K562 (cell line): ENCODE measurements around the gene RPP25. TPM values are rescaled to one million over a fixed set of nuclear protein-coding genes. Genes with fewer than 3 reads are reported as not detected.
A peak's percentile ranks its signal among the peaks of the same experiment; 100 is the strongest.

Source experiments
- ATAC-seq: fragments of 200-7000 bp; cut with Tn5 transposase; 3 replicates; pipeline ENCODE4 v1.9.1; 2020; ENCODE audit warnings: moderate library complexity
- BruUV-seq: library from RNA; stranded (reverse); fragments of 400-500 nt; replicated peaks from 2 replicates; lab custom pipeline; 2021; lab: Mats Ljungman, UMichigan
- CTCF ChIA-PET: fragments of 300-600 bp; formaldehyde crosslinking; extraction: SDS; loops from one replicate; lab custom pipeline; 2021; ENCODE audit warnings: low intra/inter-chr PET ratio; lab: Yijun Ruan, JAX
- POLR2A ChIA-PET: fragments of 300-600, 350-650 bp; sonication (Branson Sonifier 250); formaldehyde crosslinking; extraction: SDS; loops from one replicate; lab custom pipeline; 2021; ENCODE audit warnings: antibody characterized with exemption, inconsistent platforms; lab: Yijun Ruan, JAX
- DNase-seq, 4 experiments: peaks; one replicate each; pipeline versions ENCODE4 v3.0.0 to v3.0.0-alpha.2; 2011 to 2018; ENCODE audit warnings: low spot score in 3 of 4, mixed read lengths in 3 of 4; ENCODE audit errors: extremely low read depth in 1 of 4
- FAIRE-seq: peaks from 2 replicates; lab custom pipeline; 2011; peaks lifted over from hg19 to GRCh38; lab: Jason Lieb, UNC
- H2AFZ ChIP-seq: 2 replicates; pipeline ENCODE4 v1.6.0; 2011; ENCODE audit warnings: low read depth, low read length, control low read depth, inconsistent platforms
- H3K27ac ChIP-seq: fragments of 200-600 bp; 3 replicates; pipeline ENCODE4 v1.8.0; 2011; ENCODE audit warnings: low read depth, mild to moderate bottlenecking, control low read depth, inconsistent platforms, low read length, moderate library complexity, mixed read lengths; ENCODE audit errors: extremely low read depth
- H3K27me3 ChIP-seq, 2 experiments: fragments of 300-600 bp in 1 of 2; 2 replicates in 1 of 2; 3 replicates in 1 of 2; pipeline versions ENCODE4 v1.6.0 to v1.8.0; 2011; ENCODE audit warnings: inconsistent platforms in 2 of 2, low read length in 2 of 2, mild to moderate bottlenecking in 1 of 2, mixed read lengths in 1 of 2, moderate library complexity in 1 of 2; ENCODE audit not compliant: control insufficient read depth in 2 of 2, insufficient read depth in 2 of 2
- H3K36me3 ChIP-seq: fragments of 300-600 bp; 3 replicates; pipeline ENCODE4 v1.8.0; 2011; ENCODE audit warnings: mild to moderate bottlenecking, low read length, inconsistent platforms; ENCODE audit not compliant: control insufficient read depth, insufficient read depth
- H3K4me1 ChIP-seq, 2 experiments: fragments of 200-600 bp in 1 of 2; replicated peaks in 1 of 2; 2 replicates in 1 of 2; 3 replicates in 1 of 2; pipeline versions ENCODE4 v1.5.1 to v1.8.0; 2011; ENCODE audit warnings: inconsistent platforms in 2 of 2, low read length in 2 of 2, mild to moderate bottlenecking in 1 of 2, mixed read lengths in 1 of 2, moderate library complexity in 1 of 2; ENCODE audit not compliant: control insufficient read depth in 2 of 2, insufficient read depth in 2 of 2
- H3K4me2 ChIP-seq: 2 replicates; pipeline ENCODE4 v1.6.1; 2011; ENCODE audit warnings: low read length, control low read depth, inconsistent platforms, mixed read lengths; ENCODE audit not compliant: insufficient read depth
- H3K4me3 ChIP-seq: fragments of 200-600 bp; sonication (generic), shearing (Covaris generic); 2 replicates; pipeline ENCODE4 v1.5.1; 2016; ENCODE audit warnings: control low read depth, inconsistent platforms
- H3K79me2 ChIP-seq: fragments of 200-600 bp; 3 replicates; pipeline ENCODE4 v1.8.0; 2011; ENCODE audit warnings: low read length, inconsistent platforms; ENCODE audit not compliant: control insufficient read depth, insufficient read depth
- H3K9ac ChIP-seq, 2 experiments: 2 replicates each; pipeline versions ENCODE4 v1.6.0 to v1.6.1; 2011; ENCODE audit warnings: low read depth in 2 of 2, low read length in 2 of 2, control low read depth in 1 of 2, inconsistent platforms in 1 of 2, mild to moderate bottlenecking in 1 of 2, mixed read lengths in 1 of 2; ENCODE audit not compliant: insufficient read depth in 1 of 2
- H3K9me1 ChIP-seq: one replicate; pipeline ENCODE4 v1.6.0; 2011; ENCODE audit warnings: inconsistent platforms, mild to moderate bottlenecking, low read length, moderate library complexity; ENCODE audit not compliant: control insufficient read depth, insufficient read depth
- H3K9me3 ChIP-seq: replicated peaks from 2 replicates; pipeline ENCODE4 v1.5.1; 2011; ENCODE audit warnings: low read depth, low read length, inconsistent platforms; ENCODE audit not compliant: control insufficient read depth, insufficient read depth
- H4K20me1 ChIP-seq: replicated peaks from 2 replicates; pipeline ENCODE4 v1.6.1; 2011; ENCODE audit warnings: low read length, inconsistent platforms, mixed read lengths; ENCODE audit not compliant: control insufficient read depth, insufficient read depth
- CBX1 ChIP-seq: sonication (generic); IDR thresholded peaks from 2 replicates; pipeline ENCODE4 v1.6.1; 2016; ENCODE audit warnings: antibody characterized with exemption, low read depth, mild to moderate bottlenecking
- E2F3 ChIP-seq: fragments of 250-450 bp; sonication (Bioruptor Pico); IDR thresholded peaks from 2 replicates; pipeline ENCODE4 v1.4.0; 2020; ENCODE audit warnings: mild to moderate bottlenecking
- THRAP3 ChIP-seq: fragments of 450-650 bp; IDR thresholded peaks from 2 replicates; pipeline ENCODE4 v1.6.1; 2016; ENCODE audit warnings: mild to moderate bottlenecking, inconsistent platforms, borderline replicate concordance
- ZNF75A ChIP-seq: fragments of 450-650 bp; formaldehyde crosslinking; IDR thresholded peaks from 2 replicates; pipeline ENCODE4 v1.4.0; 2020; ENCODE audit warnings: mild to moderate bottlenecking
- WGBS: fragments of 100-300 bp; shearing (Covaris generic); methylation state at CpG from one replicate; pipeline ENCODE4 v1.1.6; 2016; ENCODE audit warnings: low coverage, mixed read lengths; ENCODE audit not compliant: insufficient coverage; ENCODE audit errors: missing lambda C conversion rate; 5-methylcytosine and 5-hydroxymethylcytosine counted together
- in situ Hi-C: fragments of 300-500 bp; cut with MboI; formaldehyde crosslinking; loops from 4 replicates; pipeline ENCODE4 v1.15.0; 2018; ENCODE audit warnings: inconsistent platforms, mixed read lengths
- intact Hi-C: fragments of 100-400 bp; cut with micrococcal nuclease; formaldehyde crosslinking; loops from 2 replicates; pipeline ENCODE4 v1.14.2; 2022
- polyA plus RNA-seq, 8 experiments: library from polyadenylated mRNA; depleted of rRNA in 4 of 8; stranded (reverse) in 5 of 8; unstranded in 3 of 8; fragments of >200 nt; fragmentation: Nextera tagmentation in 2 of 8; fragmentation: Illumina TruSeq in 1 of 8; extraction: Ambion mirVana in 2 of 8; extraction: Trizol in 1 of 8; gene quantifications; 2 replicates each; pipeline versions ENCODE4 v1.2.1 to v1.2.3, GENCODE V29; 2011 to 2014; ENCODE audit warnings: inconsistent platforms in 1 of 8, missing spikeins in 1 of 8
- total RNA-seq, 7 experiments: library from RNA; depleted of rRNA in 6 of 7; stranded (reverse); fragments of >200 nt in 6 of 7; fragmentation: Illumina TruSeq in 2 of 7; extraction: Trizol in 2 of 7; gene quantifications; 2 replicates each; pipeline versions ENCODE4 v1.2.1 to v1.2.3, GENCODE V29; 2011 to 2021; ENCODE audit warnings: low replicate concordance in 1 of 7
- TF ChIP-seq, protein P1 (sequence below): IDR thresholded peaks from 2 replicates; pipeline ENCODE4 v1.6.1; 2011; ENCODE audit warnings: borderline replicate concordance, low read depth, mild to moderate bottlenecking, moderate library complexity, low read length; ENCODE audit not compliant: insufficient read depth, poor library complexity, severe bottlenecking
- TF ChIP-seq, protein P2 (sequence below): fragments of 450-650 bp; IDR thresholded peaks from 2 replicates; pipeline ENCODE4 v1.6.1; 2018; ENCODE audit not compliant: partially characterized antibody

RPP25 gene
- total and polyA plus RNA-seq, 9 of the 15 experiments (the other 6 are each of a cell fraction or from before 2014, with no cell fraction given): 1.1 to 12.3 (median 5.6) TPM

GRCh38 chr15:74928771-74929198 lies 27.8 kb downstream of the RPP25 start:
- Histone ChIP-seq H3K36me3 (peaks cover 88% of the 10 kb centered on the region), H3K4me3 (no peak overlapping the region), H3K27me3 (no peaks in the 10 kb centered on the region), H3K79me2 (peaks cover 68% of the 10 kb centered on the region), H4K20me1 (peaks cover 6% of the 10 kb centered on the region), H3K4me2 (no peak overlapping the region), H3K9ac (no peak overlapping the region), H3K27ac (no peak overlapping the region), H3K9me1 (no peaks in the 10 kb centered on the region), H3K9me3 (no peaks in the 10 kb centered on the region), H2AFZ (no peak overlapping the region), H3K4me1 (peaks cover 2 to 5% of the 10 kb centered on the region in 2 experiments)
- ChIA-PET CTCF (no interaction called here), POLR2A (interaction anchor here (0.6 kb wide), 2 partner anchors 45 to 50 kb away, joined by 3 to 4 read pairs; no protein-coding TSS in a partner anchor)
- no peak for DNase-seq
- TSS peak; percentile 12 for BruUV-seq
- in situ Hi-C loops (no loop called here), intact Hi-C loops (no loop called here)
- no peak for ATAC-seq
- no peak for TF ChIP-seq THRAP3
- no peak for TF ChIP-seq CBX1
- FAIRE-seq: no peak
- 98% methylated on average over 5 of the region's 5 CpGs for WGBS

- H3K9me1 ChIP-seq: no peaks in the 10 kb centered on the region
- no TSS peak for BruUV-seq
- no peak overlapping the region for H3K27ac ChIP-seq
- H2AFZ ChIP-seq: no peak overlapping the region
- intact Hi-C loops: no loop called here
- H4K20me1 ChIP-seq: no peaks in the 10 kb centered on the region
- no peak for DNase-seq
- peaks cover 88% of the 10 kb centered on the region for H3K36me3 ChIP-seq
- no peak overlapping the region for H3K4me2 ChIP-seq
- H3K27me3 ChIP-seq: no peaks in the 10 kb centered on the region
- H3K79me2 ChIP-seq: peaks cover 26% of the 10 kb centered on the region
- 90% methylated on average over 3 of the region's 3 CpGs for WGBS
- H3K9ac ChIP-seq: no peak overlapping the region
- POLR2A ChIA-PET: interaction anchor here (1.0 to 2.2 kb wide), 2 partner anchors 10 to 13 kb away, joined by 3 to 4 read pairs; no protein-coding TSS in a partner anchor
- in situ Hi-C loops: no loop called here
- CTCF ChIA-PET: no interaction called here
- no peak overlapping the region for H3K4me3 ChIP-seq
- FAIRE-seq: no peak
- ATAC-seq: no peak
- no peaks in the 10 kb centered on the region; a peak in 1 of 5 replicates for H3K4me1 ChIP-seq
- H3K9me3 ChIP-seq: no peaks in the 10 kb centered on the region
- TF ChIP-seq ZNF75A: no peak
- TF ChIP-seq, protein P1, sequence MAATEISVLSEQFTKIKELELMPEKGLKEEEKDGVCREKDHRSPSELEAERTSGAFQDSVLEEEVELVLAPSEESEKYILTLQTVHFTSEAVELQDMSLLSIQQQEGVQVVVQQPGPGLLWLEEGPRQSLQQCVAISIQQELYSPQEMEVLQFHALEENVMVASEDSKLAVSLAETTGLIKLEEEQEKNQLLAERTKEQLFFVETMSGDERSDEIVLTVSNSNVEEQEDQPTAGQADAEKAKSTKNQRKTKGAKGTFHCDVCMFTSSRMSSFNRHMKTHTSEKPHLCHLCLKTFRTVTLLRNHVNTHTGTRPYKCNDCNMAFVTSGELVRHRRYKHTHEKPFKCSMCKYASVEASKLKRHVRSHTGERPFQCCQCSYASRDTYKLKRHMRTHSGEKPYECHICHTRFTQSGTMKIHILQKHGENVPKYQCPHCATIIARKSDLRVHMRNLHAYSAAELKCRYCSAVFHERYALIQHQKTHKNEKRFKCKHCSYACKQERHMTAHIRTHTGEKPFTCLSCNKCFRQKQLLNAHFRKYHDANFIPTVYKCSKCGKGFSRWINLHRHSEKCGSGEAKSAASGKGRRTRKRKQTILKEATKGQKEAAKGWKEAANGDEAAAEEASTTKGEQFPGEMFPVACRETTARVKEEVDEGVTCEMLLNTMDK: no peak
- TF ChIP-seq, protein P2, sequence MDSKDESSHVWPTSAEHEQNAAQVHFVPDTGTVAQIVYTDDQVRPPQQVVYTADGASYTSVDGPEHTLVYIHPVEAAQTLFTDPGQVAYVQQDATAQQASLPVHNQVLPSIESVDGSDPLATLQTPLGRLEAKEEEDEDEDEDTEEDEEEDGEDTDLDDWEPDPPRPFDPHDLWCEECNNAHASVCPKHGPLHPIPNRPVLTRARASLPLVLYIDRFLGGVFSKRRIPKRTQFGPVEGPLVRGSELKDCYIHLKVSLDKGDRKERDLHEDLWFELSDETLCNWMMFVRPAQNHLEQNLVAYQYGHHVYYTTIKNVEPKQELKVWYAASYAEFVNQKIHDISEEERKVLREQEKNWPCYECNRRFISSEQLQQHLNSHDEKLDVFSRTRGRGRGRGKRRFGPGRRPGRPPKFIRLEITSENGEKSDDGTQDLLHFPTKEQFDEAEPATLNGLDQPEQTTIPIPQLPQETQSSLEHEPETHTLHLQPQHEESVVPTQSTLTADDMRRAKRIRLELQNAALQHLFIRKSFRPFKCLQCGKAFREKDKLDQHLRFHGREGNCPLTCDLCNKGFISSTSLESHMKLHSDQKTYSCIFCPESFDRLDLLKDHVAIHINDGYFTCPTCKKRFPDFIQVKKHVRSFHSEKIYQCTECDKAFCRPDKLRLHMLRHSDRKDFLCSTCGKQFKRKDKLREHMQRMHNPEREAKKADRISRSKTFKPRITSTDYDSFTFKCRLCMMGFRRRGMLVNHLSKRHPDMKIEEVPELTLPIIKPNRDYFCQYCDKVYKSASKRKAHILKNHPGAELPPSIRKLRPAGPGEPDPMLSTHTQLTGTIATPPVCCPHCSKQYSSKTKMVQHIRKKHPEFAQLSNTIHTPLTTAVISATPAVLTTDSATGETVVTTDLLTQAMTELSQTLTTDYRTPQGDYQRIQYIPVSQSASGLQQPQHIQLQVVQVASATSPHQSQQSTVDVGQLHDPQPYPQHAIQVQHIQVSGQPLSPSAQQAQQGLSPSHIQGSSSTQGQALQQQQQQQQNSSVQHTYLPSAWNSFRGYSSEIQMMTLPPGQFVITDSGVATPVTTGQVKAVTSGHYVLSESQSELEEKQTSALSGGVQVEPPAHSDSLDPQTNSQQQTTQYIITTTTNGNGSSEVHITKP: no peak
- no peak for TF ChIP-seq E2F3
These were observed 32.0 kb downstream of the RPP25 start for GRCh38 chr15:74924525-74924924.
